ENCODE results near the gene MDN1.

Gene MDN1

DNA sequence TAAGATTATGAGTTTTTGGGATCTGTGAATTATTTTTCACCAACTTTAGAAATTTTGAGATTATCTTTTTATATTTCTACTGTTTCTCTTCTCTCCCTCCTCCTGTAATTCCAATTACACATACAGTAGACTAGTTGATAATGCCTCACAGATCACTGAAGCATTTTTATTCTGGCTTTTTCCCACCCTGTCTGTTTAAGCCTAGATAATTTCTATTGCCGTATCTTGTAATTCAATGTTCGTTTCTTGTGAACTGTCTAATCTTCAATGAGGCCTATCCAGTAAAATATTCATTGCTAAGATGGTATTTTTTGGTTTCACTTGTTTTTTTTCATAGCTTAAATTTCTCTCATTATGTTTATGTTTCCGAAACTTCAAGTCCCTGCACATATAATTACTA is 12.0 kb downstream of the MDN1 start:
- no peak overlapping the region for H3K4me3 ChIP-seq (ENCODE audit: low read depth, low read length)
- TF ChIP-seq, protein P1, sequence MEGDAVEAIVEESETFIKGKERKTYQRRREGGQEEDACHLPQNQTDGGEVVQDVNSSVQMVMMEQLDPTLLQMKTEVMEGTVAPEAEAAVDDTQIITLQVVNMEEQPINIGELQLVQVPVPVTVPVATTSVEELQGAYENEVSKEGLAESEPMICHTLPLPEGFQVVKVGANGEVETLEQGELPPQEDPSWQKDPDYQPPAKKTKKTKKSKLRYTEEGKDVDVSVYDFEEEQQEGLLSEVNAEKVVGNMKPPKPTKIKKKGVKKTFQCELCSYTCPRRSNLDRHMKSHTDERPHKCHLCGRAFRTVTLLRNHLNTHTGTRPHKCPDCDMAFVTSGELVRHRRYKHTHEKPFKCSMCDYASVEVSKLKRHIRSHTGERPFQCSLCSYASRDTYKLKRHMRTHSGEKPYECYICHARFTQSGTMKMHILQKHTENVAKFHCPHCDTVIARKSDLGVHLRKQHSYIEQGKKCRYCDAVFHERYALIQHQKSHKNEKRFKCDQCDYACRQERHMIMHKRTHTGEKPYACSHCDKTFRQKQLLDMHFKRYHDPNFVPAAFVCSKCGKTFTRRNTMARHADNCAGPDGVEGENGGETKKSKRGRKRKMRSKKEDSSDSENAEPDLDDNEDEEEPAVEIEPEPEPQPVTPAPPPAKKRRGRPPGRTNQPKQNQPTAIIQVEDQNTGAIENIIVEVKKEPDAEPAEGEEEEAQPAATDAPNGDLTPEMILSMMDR (IDR thresholded peaks at IDR 0.05; ENCODE audit: low read depth, low read length) = no peak

DNA sequence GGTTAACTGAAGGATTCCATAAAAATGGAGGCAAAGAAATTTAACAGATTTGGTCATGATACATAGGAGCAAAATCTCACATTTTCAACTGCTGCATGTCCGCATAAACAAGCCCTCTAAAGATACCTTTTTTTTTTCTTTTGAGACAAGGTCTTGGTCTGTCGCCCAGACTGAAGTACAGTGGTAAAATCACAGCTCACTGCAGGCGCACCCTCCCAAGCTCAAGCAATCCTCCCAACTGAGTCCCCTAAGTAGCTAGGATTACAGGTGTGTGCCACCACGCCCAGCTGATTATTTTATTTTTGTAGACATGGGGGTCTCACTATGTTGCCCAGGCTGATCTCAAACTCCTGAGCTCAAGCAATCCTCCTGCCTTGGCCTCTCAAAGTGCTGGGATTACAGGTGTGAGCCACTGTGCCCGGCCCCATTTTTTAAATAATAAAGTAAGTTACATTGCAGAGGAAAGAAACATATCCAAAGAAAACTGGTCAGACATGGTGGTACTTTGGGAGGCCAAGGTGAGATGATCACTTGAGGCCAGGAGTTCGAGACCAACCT is 13.7 kb downstream of the MDN1 start:
- TF ChIP-seq, protein P1 (IDR thresholded peaks at IDR 0.05; ENCODE audit: low read depth, low read length) = no peak
- no peak overlapping the region for H3K4me3 ChIP-seq (ENCODE audit: low read depth, low read length)

DNA sequence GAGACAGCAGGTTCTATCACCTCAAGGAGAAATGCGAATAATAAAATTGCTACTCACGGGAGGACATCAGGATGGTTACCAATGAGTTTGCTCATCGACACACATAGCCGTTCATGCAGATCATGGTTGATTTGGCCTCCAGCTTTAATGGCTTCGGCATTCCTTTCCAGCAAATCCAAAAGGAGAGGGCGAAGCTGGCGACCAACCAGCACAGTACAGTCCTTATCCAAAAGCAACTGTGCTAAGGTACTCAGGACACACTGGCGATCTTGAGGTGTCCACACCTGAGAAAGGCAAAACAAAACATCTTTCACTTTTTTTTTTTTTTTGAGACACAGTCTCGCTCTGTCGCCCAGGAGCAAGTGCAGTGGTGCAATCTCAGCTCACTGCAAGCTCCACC is 16.3 kb downstream of the MDN1 start:
- H3K4me3 ChIP-seq (ENCODE audit: low read depth, low read length) = no peak overlapping the region
- TF ChIP-seq, protein P1 (IDR thresholded peaks at IDR 0.05; ENCODE audit: low read depth, low read length) = no peak

DNA sequence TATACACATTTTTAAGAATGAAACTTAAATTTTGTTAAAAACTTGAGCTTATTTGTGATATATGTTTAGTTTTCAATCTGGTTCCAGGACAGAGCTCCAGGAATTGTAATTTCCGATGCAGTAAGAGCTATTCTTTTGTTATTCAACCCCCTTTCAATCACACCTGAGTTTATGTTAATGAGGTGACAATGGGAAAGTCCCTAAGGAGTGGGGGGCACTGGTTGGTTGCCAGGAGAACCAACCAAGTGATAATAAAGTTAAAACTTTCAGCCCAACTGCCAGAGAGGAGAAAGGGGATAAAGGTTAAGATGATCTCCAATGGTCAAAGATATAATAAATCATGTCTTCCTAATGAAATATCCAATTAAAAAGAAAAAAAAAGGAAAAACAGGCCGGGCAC is 19.8 kb downstream of the MDN1 start:
- H3K4me3 ChIP-seq (ENCODE audit: low read depth, low read length) = no peak overlapping the region
- TF ChIP-seq, protein P1 (IDR thresholded peaks at IDR 0.05; ENCODE audit: low read depth, low read length) = no peak

DNA sequence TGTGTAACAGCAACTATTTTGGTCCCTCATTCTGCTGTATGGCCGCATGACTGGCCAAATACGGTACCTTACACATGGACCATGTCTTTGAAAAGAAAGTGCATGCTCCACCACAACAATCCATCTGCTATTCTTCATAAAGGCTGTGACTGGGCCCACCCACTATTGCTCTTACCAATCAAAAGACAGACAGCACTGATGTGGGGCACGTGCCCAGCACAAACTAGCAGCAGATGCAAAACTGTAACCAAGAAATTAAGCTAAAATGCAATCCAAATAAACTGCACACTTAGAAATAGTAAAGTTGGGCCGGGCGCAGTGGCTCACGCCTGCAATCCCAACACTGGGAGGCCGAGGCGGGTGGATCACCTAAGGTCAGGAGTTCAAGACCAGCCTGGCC is 20.5 kb downstream of the MDN1 start:
- TF ChIP-seq, protein P1 (IDR thresholded peaks at IDR 0.05; ENCODE audit: low read depth, low read length) = no peak
- H3K4me3 ChIP-seq (ENCODE audit: low read depth, low read length) = no peak overlapping the region

DNA sequence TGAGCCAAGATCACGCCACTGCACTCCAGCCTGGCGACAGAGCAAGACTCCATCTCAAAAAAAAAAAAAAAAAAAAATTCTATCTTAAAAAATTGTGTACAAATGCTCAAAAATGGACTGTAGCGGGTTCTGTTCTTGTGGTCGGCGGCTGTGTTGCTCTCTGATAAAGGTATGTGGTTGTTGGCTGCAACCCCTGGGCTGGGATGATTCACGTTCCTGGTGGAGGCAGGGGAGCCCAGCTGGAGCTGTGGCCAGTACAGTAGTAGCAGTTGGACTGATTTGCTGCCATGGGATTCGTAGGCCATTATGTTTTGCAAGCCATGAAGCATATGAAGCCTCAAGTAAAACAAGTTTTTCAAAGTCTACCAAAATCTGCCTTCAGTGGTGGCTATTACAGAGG is 22.3 kb downstream of the MDN1 start:
- TF ChIP-seq, protein P1 (IDR thresholded peaks at IDR 0.05; ENCODE audit: low read depth, low read length) = no peak
- no peak overlapping the region for H3K4me3 ChIP-seq (ENCODE audit: low read depth, low read length)

DNA sequence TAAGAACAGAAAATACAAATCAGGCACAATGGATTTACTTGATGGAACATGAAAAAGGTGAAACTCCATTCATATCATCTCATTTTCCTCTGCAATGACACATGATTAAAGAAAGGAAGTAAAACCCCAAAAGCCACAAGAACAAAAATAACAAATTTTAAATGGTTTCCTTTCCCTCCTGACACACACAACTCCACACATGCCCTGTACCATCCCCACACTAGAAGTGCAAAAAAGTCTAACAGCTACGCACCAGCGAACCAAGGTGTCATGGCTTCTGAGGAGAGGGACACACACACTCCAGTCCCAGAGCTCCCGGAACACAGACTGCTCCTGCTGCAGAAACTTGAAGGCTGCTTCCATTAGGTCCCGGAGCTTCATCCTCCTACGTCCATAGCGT is 25.3 kb downstream of the MDN1 start:
- TF ChIP-seq, protein P1 (IDR thresholded peaks at IDR 0.05; ENCODE audit: low read depth, low read length) = no peak
- H3K4me3 ChIP-seq (ENCODE audit: low read depth, low read length) = no peak overlapping the region

All from WI38 (cell line).